GM12892 (cell line): ENCODE data around the gene ITGB8.

Experiments
- DNase-seq: peaks from one replicate; pipeline ENCODE4 v3.0.0; 2011; ENCODE audit not compliant: insufficient read length
- FAIRE-seq: peaks from 2 replicates; lab custom pipeline; 2011; peaks lifted over from hg19 to GRCh38; lab: Jason Lieb, UNC
- POLR2A ChIP-seq: IDR thresholded peaks from 2 replicates; pipeline ENCODE4 v1.6.1; 2011; ENCODE audit warnings: low read depth, low read length, control low read depth
- POLR2AphosphoS5 ChIP-seq: IDR thresholded peaks from 2 replicates; pipeline ENCODE4 v1.6.1; 2011; ENCODE audit warnings: low read depth, low read length, control low read depth
- TAF1 ChIP-seq: IDR thresholded peaks from 2 replicates; pipeline ENCODE4 v1.6.1; 2011; ENCODE audit warnings: low read depth, mild to moderate bottlenecking, control low read depth, low read length, borderline replicate concordance

The ITGB8 gene

GRCh38 chr7:20458521-20458920 lies 127.8 kb downstream of the ITGB8 start:
- DNase-seq (no peak), FAIRE-seq (no peak)
- TF ChIP-seq POLR2AphosphoS5 (no peak), POLR2A (no peak), TAF1 (no peak)

GRCh38 chr7:20459419-20459818 lies 128.7 kb downstream of the ITGB8 start:
- FAIRE-seq (no peak), DNase-seq (no peak)
- TF ChIP-seq TAF1 = no peak
- TF ChIP-seq POLR2AphosphoS5 = no peak
- no peak for TF ChIP-seq POLR2A

GRCh38 chr7:20464891-20465290 lies 134.2 kb downstream of the ITGB8 start:
- no peak for FAIRE-seq
- TF ChIP-seq TAF1 (no peak), POLR2AphosphoS5 (no peak), POLR2A (no peak)
- DNase-seq = no peak
